Right lung (tissue), 5 donors: ENCODE results near the gene MAP2K1. TPM values are rescaled to one million over a fixed set of nuclear protein-coding genes. Genes with fewer than 3 reads are reported as not detected.
"Not testable (repeated sequence)": the region's sequence is repeated elsewhere in the genome, so short reads cannot be mapped to it uniquely, and the experiment has no call there.

Experiments
- DNase-seq, 2 donors: peaks; one replicate each; pipeline ENCODE4 v3.0.0-alpha.2; 2013
- polyA plus RNA-seq, 5 donors: library from polyadenylated mRNA; unstranded; fragments of 120-200 nt; gene quantifications; one replicate each; pipeline versions ENCODE4 v1.2.1 to v1.2.3, GENCODE V29; 2013; ENCODE audit warnings: inconsistent platforms in 1 of 5, low replicate concordance in 1 of 5; ENCODE audit not compliant: insufficient read length in 5 of 5, insufficient read depth in 1 of 5

MAP2K1 gene
- polyA plus RNA-seq, 5 donors: 44.1 to 57.6 (median 53.0) TPM

GRCh38 chr15:66474135-66474534, 87.4 kb downstream of the MAP2K1 start:
- DNase-seq: no peak

- no peak for DNase-seq
These were observed 88.3 kb downstream of the MAP2K1 start for GRCh38 chr15:66474963-66475362.

DNA sequence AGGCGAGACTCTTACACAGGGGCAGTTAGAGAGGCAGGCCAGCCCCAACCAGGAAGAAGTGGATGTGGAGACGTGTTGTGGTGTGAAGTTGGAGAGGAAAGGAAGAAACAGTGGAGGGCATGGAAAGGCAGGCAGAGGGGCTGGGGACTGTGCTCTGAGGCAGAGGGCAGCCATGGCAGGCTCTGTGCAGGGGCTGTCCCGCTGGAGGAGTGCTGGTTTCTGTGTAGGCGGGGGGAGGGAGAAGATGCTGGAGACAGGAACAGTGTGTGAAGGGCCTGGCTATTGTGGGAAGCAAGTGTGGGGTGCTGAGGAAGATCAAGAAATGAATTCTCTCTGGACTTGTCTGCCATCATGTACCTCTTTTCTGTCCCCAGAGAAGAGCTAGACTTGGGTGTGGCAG, 89.8 kb downstream of the MAP2K1 start:
- no peak for DNase-seq

GRCh38 chr15:66477011-66477410, 90.3 kb downstream of the MAP2K1 start:
- no peak for DNase-seq

DNA sequence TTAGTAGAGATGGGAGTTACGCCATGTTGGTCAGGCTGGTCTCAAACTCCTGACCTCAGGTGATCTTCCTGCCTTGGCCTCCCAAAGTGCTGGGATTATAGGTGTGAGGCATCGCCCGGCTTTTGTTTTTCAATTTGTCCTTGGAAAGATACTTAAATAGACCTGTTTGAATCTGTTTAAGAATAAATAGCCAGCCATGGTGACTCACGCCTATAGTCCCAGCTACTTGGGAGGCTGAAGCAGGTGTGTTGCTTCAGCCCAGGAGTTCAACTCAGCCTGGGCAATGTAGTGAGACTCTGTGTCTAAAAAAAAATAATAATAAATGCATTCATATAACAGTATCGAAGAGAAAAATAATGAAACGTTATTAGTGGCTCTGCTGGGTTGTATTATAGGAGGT, 93.6 kb downstream of the MAP2K1 start:
- no peak for DNase-seq

- DNase-seq: no peak
These were observed 94.6 kb downstream of the MAP2K1 start for GRCh38 chr15:66481107-66481856.

GRCh38 chr15:66482539-66482938, 95.8 kb downstream of the MAP2K1 start:
- no peak for DNase-seq

- no peak for DNase-seq
These were observed 96.4 kb downstream of the MAP2K1 start for GRCh38 chr15:66483131-66483566.

DNA sequence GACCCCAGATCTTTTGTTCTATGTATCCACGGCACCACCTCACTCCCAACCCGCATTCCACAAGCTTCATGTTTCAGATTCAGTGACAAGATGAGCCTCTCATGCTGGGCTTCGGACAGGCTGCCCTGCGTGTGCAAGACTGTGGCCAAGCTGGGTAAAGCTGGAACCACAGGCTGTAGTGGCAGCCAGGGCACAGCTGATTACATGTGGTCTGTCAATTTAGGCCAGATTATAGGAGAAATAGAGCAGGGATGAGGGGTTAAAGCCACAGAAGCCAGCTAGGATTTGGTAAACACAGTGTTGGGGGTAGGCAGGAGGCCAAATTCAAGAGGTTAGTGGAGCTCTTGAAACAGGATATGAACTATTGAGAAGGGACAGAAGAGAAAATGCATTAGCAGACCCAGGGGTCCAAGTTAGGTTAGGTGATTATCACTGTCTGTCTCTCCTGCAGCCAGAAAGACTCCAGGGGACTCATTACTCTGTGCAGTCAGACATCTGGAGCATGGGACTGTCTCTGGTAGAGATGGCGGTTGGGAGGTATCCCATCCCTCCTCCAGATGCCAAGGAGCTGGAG, 97.9 kb downstream of the MAP2K1 start:
- DNase-seq: no peak

- DNase-seq: no peak
These were observed 100.2 kb downstream of the MAP2K1 start for GRCh38 chr15:66486887-66487286.

GRCh38 chr15:66488525-66488924, 101.8 kb downstream of the MAP2K1 start:
- no peak for DNase-seq

GRCh38 chr15:66489179-66489791, 102.6 kb downstream of the MAP2K1 start:
- no peak for DNase-seq

DNA sequence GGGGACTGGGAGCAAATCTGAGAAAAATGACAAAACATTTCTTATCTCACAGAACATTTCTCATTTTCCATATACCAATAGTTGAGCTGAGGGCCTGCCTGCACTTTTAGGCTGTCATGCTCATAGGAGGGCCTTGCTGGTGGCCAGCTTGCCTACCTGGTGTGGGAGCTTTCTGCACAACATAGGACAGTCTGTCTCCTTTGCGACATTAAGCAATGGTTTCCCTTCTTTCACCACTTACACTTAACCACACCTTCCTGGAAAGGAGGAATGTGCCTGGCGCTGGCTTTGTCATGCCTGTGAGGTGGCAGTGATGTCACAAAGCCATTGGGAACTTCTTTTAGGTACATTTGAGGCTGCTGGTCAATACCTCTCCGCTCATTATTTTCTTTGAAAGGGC, 105.1 kb downstream of the MAP2K1 start:
- no peak for DNase-seq

DNA sequence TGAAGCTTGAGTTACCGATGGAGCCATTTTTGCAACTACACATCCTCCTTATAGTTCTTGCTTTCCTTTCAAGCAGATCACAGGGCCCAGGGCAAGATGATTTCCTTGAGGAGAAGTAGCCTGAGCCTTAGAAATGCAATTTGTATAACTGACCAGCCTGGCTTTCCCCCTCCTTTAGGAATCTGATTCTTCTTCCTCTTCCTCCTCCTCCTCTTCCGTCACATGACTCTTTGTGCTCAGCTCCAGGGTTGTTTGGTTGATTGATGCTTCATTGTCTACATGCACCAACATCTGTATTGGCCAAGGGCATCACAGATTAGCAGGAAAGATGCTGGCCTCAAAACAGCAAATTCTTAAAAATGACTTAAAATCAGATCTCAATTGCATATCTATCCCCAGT, 107.5 kb downstream of the MAP2K1 start:
- DNase-seq: no peak

GRCh38 chr15:66496951-66497501, 110.3 kb downstream of the MAP2K1 start:
- no peak for DNase-seq

DNA sequence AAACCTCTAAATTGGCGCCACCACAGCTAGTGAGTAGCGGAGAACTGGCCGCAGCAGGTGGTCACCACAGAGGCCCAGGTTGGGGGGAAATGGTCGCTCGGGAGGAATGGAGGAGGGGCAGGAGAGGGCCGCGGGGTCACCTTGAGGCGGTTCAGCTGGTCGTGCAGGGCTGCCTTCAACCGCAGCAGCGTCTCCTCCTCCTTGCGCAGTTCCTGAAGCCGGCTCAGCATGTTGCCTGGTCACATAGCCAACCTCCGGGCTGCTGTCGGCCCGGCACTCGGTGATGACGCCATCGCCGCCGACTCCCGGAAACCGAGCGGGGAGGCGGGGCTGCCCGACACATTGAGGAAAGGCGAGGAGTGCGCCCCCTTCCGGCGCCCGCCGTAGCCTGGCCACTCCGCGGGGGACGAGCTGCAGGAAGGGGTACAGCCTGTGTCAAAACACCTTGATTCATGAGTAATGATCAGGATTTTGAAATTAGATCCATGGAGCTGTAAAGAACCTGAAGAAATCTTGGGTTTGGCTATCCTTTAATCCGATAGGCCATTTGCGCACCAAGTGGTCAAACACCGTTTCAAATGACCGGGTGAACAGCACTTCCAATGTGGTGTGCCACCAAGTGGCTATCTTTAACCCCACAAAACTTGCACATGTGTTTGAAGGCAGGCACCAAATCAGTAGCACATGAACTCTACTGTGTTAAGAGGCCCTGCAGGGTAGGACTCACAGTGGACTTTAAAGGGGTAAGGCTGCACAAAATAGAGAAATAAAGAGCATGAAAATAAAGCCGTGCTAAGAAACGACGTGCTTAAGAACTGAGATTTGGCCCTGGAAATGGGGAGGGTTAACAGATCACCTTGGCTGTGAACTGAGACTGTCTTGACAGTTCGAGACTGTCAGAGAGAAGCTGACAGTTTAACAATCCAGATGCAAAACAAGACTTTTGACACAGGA, 111.1 kb downstream of the MAP2K1 start, which contains the start of gene SNAPC5:
TSS of gene SNAPC5 (minus strand) at position 261 of the 954 bp plus-strand sequence. CDS start at position 230, 31 bp downstream.
- DNase-seq: peak; percentile 92 to 94

- peak; percentile 24 to 28 for DNase-seq
These were observed 112.0 kb downstream of the MAP2K1 start for GRCh38 chr15:66498501-66499386.

DNA sequence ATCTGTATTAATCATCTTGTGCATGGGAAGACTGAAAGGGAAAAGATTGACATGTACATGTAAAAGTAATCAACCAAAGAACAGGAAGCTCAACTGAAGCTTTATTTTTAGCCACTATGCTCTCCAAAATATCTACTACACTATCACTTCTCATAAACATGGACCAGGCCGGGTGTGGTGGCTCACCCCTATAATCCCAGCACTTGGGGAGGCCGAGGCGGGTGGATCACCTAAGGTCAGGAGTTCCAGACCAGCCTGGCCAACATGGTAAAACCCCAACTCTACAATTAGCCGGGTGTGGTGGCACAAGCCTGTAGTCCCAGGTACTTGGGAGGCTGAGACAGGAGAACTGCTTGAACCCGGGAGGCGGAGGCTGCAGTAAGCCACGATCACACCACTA, 113.6 kb downstream of the MAP2K1 start:
- DNase-seq: not testable (repeated sequence)

- no peak for DNase-seq
These were observed 115.8 kb downstream of the MAP2K1 start for GRCh38 chr15:66502491-66502890.

GRCh38 chr15:66503041-66503648, 116.4 kb downstream of the MAP2K1 start:
- DNase-seq: not testable (repeated sequence)
